HEK293T (cell line): ENCODE data around the gene TM7SF3.

Source experiments
- BHLHE40 ChIP-seq: fragments of 450-650 bp; IDR thresholded peaks from 2 replicates; pipeline ENCODE4 v1.6.1; 2016; ENCODE audit warnings: mild to moderate bottlenecking, moderate library complexity, borderline replicate concordance
- FOXA1 ChIP-seq: fragments of 450-650 bp; IDR thresholded peaks from 2 replicates; pipeline ENCODE4 v1.6.1; 2016; ENCODE audit warnings: mild to moderate bottlenecking
- NFRKB ChIP-seq: fragments of 450-650 bp; IDR thresholded peaks from 2 replicates; pipeline ENCODE4 v1.6.1; 2016; ENCODE audit warnings: mild to moderate bottlenecking, moderate library complexity
- PKNOX1 ChIP-seq: fragments of 450-650 bp; IDR thresholded peaks from 2 replicates; pipeline ENCODE4 v1.6.1; 2016
- SUZ12 ChIP-seq: fragments of 450-650 bp; IDR thresholded peaks from 2 replicates; pipeline ENCODE4 v1.6.1; 2016; ENCODE audit warnings: mild to moderate bottlenecking

- no peak for TF ChIP-seq BHLHE40
- TF ChIP-seq FOXA1: no peak
- no peak for TF ChIP-seq NFRKB
- no peak for TF ChIP-seq PKNOX1
- TF ChIP-seq SUZ12: no peak
These were observed 74.2 kb downstream of the TM7SF3 start for GRCh38 chr12:26939953-26940352.
